HG03108 (cell line): ENCODE results near the gene CHCHD2.
"Not testable (repeated sequence)": the region's sequence is repeated elsewhere in the genome, so short reads cannot be mapped to it uniquely, and the experiment has no call there.

Source experiments
- ATAC-seq: cut with Tn5 transposase; IDR thresholded peaks from one replicate; pipeline ENCODE4 v1.9.1; 2021; ENCODE audit warnings: moderate library complexity; ENCODE audit not compliant: unreplicated experiment

The CHCHD2 gene

GRCh38 chr7:56083150-56083785 is 23.0 kb downstream of the CHCHD2 start:
- no peak for ATAC-seq

DNA sequence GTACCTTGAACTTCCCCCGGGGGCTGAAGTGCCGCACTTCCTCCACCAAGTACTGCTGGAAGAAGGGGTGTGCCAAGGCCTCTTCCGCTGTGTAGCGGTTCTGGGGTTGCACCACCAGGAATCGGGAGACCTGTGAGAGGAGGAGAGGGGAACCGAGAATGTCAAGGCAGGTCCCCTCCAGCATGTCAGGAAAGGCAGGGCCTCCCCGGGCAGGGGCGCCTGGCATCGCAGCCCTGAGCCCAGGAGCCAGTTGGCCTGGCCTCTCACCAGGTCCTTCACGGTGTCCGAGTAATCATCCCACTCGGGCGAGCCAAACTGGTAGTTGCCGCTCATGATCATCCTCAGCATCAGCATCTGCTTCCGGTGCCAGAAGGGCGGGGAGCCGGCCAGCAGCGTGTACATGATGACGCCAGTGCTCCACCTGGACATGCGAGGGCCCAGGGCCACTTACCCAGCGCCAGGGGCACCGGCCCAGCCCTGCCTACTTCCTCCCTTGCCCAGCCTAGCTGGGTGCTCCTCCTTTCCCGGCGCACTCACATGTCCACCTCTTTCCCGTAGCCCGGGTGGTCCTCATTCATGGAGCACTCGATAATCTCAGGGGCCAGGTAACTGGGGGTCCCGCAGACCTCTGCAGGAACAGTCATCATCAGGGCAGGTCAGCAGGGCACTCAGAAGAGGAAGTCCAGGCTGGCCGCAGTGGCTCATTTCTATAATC is 24.5 kb downstream of the CHCHD2 start:
- ATAC-seq, result no peak

DNA sequence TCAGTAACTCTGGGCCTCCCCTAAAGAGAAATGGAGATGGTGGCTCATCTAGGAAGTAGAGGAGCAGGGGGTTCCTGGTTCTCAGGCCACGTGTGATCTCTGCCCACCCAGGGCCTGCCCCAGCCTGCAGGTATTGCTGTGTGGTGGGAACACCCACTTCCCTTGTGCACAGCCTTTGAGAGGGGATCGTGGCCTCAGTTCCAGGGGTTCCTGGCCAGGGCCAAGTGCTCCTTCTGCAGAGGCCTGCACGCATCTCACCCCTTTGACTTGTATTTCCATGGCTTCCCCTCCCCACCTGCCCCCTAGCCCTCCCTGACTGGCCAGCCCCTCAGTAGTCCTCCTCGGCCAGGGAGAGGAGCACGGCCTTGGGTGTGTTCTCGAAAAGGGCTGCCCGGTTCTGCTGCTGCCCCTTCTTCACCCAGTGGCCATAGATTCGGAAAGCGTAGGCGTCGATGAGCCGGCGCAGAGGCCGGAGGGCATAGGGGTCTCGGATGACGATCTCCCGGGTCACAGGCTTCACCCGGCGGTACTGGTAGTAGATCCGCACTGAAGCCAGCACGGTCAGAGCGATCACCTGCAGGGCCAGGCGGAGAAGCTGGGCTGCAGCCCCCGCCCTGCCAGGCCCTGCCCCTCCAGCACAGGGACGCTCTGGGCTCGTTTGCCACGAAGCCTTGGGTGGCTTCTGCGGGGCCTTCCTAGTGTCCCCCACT is 25.4 kb downstream of the CHCHD2 start:
- ATAC-seq, result not testable (repeated sequence)

DNA sequence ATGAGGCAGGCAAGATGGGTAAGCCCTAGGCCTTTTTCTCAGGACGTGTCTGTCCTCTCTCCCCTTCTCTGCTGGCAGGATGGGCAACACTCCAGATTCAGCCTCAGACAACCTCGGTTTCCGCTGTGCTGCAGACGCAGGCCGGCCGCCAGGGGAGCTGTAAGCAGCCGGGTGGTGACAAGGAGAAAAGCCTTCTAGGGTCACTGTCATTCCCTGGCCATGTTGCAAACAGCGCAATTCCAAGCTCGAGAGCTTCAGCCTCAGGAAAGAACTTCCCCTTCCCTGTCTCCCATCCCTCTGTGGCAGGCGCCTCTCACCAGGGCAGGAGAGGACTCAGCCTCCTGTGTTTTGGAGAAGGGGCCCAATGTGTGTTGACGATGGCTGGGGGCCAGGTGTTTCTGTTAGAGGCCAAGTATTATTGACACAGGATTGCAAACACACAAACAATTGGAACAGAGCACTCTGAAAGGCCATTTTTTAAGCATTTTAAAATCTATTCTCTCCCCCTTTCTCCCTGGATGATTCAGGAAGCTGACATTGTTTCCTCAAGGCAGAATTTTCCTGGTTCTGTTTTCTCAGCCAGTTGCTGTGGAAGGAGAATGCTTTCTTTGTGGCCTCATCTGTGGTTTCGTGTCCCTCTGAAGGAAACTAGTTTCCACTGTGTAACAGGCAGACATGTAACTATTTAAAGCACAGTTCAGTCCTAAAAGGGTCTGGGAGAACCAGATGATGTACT is 26.7 kb downstream of the CHCHD2 start:
- no peak for ATAC-seq

GRCh38 chr7:56078196-56078595 is 28.1 kb downstream of the CHCHD2 start:
- no peak for ATAC-seq

GRCh38 chr7:56077681-56078080 is 28.6 kb downstream of the CHCHD2 start:
- no peak for ATAC-seq

GRCh38 chr7:56074371-56074791 is 31.9 kb downstream of the CHCHD2 start:
- ATAC-seq, result no peak

DNA sequence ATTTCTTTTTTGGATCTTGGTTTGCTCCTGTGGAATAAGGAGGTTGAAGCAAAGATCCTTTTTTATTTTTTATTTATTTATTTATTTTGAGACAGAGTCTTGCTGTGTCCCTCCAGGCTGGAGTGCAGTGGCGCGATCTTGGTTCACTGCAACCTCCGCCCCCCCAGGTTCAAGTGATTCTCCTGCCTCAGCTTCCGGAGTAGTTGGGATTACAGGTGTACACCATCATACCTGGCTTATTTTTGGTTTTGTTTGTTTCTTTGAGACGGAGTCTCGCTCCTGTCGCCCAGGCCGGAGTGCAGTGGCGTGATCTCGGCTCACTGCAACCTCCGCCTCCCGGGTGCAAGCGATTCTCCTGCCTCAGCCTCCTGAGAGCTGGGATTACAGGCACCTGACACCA is 39.9 kb downstream of the CHCHD2 start:
- ATAC-seq, result not testable (repeated sequence)

GRCh38 chr7:56063882-56064625 is 42.2 kb downstream of the CHCHD2 start, which contains the start of gene SUMF2:
Gene SUMF2, plus strand, starts transcription at chr7:56064286. Its CDS starts 26 bp downstream, at chr7:56064312.
- ATAC-seq, result peak; percentile 87

- no peak for ATAC-seq
These were observed 42.8 kb downstream of the CHCHD2 start for GRCh38 chr7:56063500-56063881.

DNA sequence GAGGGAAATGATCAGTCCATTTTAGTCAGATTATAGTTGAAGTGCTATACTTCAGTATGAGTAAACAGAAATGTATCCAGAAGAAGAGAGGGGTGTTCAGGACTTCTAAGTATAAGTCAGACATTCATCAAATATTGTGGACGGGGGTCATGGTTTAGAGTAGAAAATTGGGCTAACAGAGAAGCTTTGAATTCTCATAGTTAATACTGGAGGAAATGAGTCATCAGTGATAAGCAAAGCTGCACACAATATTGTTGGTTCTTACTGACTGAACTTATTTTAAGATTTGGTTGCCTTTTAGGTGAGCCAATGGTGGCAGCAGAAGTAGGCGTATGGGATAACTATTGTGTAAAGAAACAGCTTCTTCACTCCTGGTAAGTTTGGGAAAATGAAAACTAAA is 43.9 kb downstream of the CHCHD2 start:
- no peak for ATAC-seq

DNA sequence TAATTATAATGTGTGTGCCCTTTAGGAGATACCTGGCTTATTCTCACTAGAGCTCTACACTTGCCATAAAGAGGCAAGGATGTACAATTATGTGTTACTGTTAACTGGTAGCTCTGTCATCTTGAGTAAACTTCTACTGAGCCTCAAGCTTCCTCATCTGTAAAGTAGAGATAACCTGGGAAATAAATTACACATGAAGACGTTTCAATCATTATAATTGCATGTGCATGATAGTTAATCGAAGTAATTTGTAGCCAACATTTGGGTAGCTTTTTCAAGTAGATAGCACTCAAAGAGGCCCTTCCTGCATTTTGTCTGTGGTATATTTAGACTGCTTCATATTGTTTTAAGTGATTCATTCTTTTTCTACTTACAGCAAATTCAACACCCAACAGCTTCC is 52.3 kb downstream of the CHCHD2 start:
- no peak for ATAC-seq

GRCh38 chr7:56053379-56053778 is 52.9 kb downstream of the CHCHD2 start:
- ATAC-seq, result no peak
